HG03457 (cell line): Measurements from ENCODE around the gene ABLIM1.

ENCODE experiments used
- ATAC-seq: cut with Tn5 transposase; IDR thresholded peaks from one replicate; pipeline ENCODE4 v1.9.1; 2021; ENCODE audit warnings: moderate number of reproducible peaks; ENCODE audit not compliant: unreplicated experiment

Gene ABLIM1

DNA sequence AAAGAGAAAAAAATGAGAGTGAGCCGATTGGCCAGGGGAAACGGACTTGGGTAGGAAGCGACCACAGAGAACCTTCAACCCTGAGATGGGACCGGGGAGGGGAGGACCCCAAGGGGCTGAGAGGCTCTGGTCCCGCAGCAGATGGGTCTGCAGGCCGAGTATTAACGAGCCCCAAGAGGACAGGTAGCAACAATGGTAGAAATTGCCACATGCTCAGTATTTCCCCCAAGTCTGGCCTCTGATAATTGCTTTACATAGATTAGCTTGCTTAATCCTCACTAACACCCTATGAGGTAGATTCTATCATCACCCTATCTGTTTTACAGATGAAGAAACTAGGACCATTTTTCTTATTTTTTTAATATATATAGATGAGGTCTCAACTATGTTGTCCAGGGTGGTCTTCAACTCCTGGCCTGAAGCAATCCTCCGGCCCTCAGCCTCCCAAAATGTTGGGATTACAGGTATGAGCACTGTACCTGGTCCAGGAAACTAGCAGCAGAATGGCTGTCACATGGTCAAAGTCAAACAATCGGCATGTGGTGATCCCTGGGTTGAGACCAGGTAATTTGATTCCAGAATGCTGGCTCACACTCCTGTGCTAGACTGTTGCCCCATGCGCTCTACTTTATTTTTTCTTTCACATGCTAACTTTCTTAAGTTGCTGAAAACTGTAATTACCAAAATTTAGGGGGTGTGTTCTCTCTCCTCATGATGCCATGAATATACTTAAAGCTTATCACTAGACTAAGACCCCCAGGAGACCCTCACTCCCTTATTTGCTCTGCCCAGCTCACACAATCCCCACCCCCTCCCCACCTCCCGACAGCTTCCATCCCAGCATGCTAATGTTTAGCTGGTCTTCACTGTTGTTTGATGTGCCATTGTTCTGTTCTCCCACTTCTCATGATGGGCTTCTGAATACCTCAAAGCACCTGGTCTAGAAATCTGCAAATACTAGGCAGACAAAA lies 185.9 kb downstream of the ABLIM1 start:
- no peak for ATAC-seq

GRCh38 chr10:114470956-114471905 lies 186.8 kb downstream of the ABLIM1 start:
- ATAC-seq, result peak; percentile 95

DNA sequence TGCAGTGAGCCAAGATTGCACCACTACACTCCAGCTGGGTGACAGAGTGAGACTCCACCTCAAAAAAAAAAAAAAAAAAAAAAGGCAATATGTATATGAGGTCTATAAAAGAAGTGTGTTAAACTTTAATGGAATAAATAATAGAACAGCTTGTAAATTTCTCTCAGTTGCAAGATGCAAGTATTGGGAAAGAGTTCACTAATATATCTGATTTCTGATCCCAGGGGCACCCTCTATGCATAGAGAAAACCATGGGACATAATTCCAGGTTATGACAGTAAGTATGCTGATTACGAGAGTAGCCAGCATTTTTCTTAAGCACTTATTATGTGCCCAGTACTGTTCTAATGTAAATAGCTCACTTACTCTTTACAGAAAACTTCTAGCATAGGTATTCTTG lies 187.7 kb downstream of the ABLIM1 start:
- ATAC-seq, result no peak

DNA sequence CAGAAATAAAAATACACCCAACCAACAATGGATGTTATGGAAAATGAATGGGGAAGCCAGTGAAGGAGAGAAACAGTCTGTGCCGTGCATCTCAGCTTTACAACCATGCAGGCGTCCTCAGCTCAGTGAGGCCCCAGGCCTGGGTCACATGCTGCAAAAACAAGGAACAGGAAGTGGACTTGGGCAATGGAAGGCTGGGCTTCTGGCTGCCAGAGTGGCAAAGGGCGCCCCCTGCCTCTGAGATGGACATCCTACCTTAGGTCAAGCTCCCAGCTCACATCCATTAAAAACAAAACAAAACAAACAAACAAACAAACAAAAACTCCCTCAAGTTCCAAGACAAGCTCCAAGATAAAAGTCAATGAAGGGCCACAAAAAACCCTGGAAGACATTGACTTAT lies 199.1 kb downstream of the ABLIM1 start:
- no peak for ATAC-seq

- no peak for ATAC-seq
Measured at GRCh38 chr10:114458216-114458920, 199.7 kb downstream of the ABLIM1 start.

DNA sequence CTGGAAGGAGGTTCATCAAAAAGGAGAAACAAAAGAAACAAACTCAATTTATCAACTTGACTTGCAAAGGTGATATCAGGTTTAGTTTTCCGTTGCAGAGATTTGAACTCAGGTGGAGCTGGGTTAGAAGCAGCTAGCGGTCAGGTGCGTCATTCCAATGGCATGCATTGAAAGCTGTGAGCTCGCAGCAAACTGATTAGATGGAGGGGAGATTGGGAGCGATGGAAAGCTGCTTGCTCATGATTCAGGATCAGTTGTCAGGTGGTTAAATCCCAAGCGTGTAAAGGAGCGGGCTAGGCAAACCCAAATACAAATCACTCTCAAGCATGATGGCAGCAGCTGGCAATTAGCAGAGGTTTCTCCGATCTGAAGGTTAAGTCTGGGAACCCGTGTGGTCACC lies 204.5 kb downstream of the ABLIM1 start:
- no peak for ATAC-seq

- ATAC-seq, result no peak
Measured at GRCh38 chr10:114448897-114449296, 209.2 kb downstream of the ABLIM1 start.

GRCh38 chr10:114445332-114445731 lies 212.7 kb downstream of the ABLIM1 start:
- no peak for ATAC-seq

GRCh38 chr10:114444819-114445218 lies 213.3 kb downstream of the ABLIM1 start:
- no peak for ATAC-seq

DNA sequence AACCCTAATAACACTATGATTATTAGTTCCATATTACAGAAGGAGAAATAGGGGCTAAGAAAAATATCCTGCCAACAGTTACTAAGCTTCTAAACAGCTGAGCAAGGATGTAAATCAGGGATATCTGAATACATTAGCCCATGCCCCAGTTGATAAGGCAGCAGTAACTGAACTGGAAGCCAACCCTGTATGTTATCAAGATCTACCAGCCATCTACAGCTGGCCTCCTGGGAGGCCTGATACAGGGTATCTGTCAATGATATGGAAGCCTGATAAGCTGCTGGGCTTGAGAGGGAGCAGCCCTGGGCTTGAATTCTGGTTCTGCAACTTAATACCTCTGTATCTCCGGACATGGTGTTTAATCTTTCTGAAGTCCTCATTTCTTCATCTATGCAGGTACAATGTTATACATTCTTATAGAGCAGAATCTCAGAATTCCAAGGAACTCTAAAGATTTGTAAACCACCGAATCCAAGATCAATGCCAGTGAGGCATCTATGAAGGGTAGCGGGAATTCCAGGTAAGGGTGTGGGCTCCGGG lies 215.9 kb downstream of the ABLIM1 start:
- ATAC-seq, result no peak

DNA sequence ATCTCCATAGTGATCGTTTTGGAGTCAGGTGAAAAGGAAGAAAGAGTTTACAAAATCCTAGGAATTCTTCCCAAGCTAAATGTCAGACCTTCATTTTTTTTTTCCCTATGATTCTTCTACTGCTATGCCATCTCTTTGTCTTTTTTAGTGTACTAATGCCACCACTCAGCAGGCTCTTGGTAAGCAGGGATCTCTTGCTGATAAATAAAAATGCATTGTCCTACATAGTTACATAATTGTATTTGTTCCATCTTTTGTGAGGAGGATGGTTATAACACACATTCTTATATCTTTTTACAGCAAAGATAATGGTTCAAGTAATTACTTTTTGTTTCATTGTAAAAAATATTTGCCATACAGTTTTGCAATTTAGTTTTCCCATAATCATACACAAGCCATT lies 217.0 kb downstream of the ABLIM1 start:
- no peak for ATAC-seq

- ATAC-seq, result no peak
Measured at GRCh38 chr10:114437473-114438292, 220.4 kb downstream of the ABLIM1 start.

GRCh38 chr10:114436941-114437340 lies 221.1 kb downstream of the ABLIM1 start:
- no peak for ATAC-seq

GRCh38 chr10:114432566-114433093 lies 225.4 kb downstream of the ABLIM1 start:
- ATAC-seq, result no peak

DNA sequence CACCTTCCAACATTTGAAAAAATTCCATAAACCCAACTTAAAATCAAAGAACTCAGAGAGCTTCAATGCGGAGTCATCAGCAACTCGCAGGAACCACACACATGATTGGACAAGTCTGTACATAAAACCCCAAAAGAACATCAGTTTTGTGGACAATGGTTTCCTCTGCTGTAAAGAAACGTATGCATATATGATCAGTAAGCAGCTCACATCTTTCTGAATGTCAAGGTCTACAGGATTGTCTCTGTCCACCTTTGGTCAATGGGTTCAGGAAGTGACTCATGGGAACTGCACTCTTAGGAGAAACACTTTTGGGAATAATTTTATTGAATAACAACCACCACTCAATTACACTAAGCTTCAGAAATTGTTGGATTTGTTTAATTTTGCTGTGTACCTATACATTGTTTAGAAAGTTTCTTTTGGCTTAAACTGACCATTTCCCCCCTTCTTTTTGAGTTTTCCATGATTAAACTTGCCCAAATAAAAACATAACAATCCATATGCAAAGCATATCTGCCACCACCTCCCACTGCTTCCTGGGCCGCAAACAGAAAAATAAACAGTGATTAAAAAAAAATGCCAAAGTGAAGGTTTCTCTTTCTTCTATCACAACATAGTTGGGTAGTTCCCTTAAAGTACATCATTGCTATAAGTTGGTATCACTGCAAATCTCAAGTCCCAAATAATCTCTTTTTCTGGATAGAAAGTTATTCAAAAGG lies 226.5 kb downstream of the ABLIM1 start:
- no peak for ATAC-seq

DNA sequence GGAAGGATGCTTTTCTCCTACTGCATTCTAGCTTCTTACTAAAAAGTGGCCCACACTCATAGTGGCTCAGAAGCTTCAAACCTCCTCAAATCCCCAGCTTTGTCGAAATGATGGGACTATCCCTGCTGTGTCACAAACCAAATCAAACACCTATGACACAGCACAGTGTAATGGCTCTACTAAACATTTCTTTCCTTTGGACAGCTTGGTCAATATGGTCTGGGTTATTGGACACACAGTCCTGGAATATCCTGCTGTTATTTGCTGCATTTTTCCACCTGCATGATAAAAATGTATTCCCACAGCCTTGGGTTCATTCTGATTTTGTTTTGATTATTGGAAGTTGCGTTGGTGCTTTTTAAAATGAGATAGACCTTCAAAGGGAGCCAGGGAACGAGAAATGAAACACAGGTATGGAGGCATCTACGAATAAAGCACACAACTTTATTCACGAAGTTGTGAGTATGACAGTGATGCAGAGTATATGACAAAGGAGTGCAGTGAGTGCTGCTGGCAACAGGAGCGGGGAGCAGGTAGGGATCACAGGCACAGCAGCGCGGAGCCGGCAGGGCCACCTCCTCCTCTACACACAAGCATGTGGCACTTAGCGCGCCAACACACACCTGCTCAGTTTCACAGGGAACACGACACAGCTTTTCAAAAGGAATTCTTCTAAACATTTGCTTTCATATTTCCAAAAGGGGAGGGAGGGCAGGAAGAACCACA lies 227.2 kb downstream of the ABLIM1 start:
- no peak for ATAC-seq

- no peak for ATAC-seq
Measured at GRCh38 chr10:114429581-114430335, 228.3 kb downstream of the ABLIM1 start.
